HEK293 (cell line): ENCODE results near the gene PDLIM7.
A peak's percentile ranks its signal among the peaks of the same experiment; 100 is the strongest.

ENCODE experiments used
- CTCF ChIA-PET: fragments of 350-600 bp; formaldehyde crosslinking; extraction: SDS; loops from one replicate; lab custom pipeline; 2021; ENCODE audit warnings: antibody characterized with exemption; lab: Yijun Ruan, JAX
- POLR2A ChIA-PET: fragments of 300-600 bp; formaldehyde crosslinking; extraction: SDS; loops from one replicate; lab custom pipeline; 2020; ENCODE audit warnings: antibody characterized with exemption, inconsistent platforms; lab: Yijun Ruan, JAX
- H3K27ac ChIP-seq: fragments of 200-500 bp; sonication (Bioruptor generic); 2 replicates; pipeline ENCODE4 v1.5.1; 2014; ENCODE audit warnings: low read depth, low read length, control low read depth, inconsistent platforms; ENCODE audit errors: extremely low read depth
- H3K36me3 ChIP-seq, 2 experiments: fragments of 200-500 bp in 1 of 2; sonication (Bioruptor generic) in 1 of 2; 1 replicate in 1 of 2; 2 replicates in 1 of 2; pipeline ENCODE4 v1.5.1; 2014 to 2017; ENCODE audit warnings: inconsistent platforms in 2 of 2, low read length in 2 of 2; ENCODE audit not compliant: control insufficient read depth in 2 of 2, insufficient read depth in 1 of 2
- H3K4me1 ChIP-seq: fragments of 200-500 bp; sonication (Bioruptor generic); 2 replicates; pipeline ENCODE4 v1.5.1; 2014; ENCODE audit warnings: mild to moderate bottlenecking, low read length, inconsistent platforms; ENCODE audit not compliant: control insufficient read depth, insufficient read depth
- H3K4me3 ChIP-seq: 2 replicates; pipeline ENCODE4 v1.5.1; 2011; ENCODE audit warnings: low read depth, mild to moderate bottlenecking, control low read depth, low read length, moderate library complexity
- H3K9me3 ChIP-seq: fragments of 200-500 bp; sonication (Bioruptor generic); 2 replicates; pipeline ENCODE4 v1.5.1; 2014; ENCODE audit warnings: low read depth, low read length, inconsistent platforms; ENCODE audit not compliant: control insufficient read depth, insufficient read depth
- EGR2 ChIP-seq: fragments of 450-650 bp; formaldehyde crosslinking; IDR thresholded peaks from 2 replicates; pipeline ENCODE4 v1.5.1; 2016; ENCODE audit warnings: low read depth, missing biosample characterization, missing genetic modification characterization
- MYNN ChIP-seq: fragments of 450-650 bp; formaldehyde crosslinking; IDR thresholded peaks from 2 replicates; pipeline ENCODE4 v1.5.1; 2016; ENCODE audit warnings: missing biosample characterization, missing genetic modification characterization, borderline replicate concordance
- OVOL3 ChIP-seq: fragments of 450-650 bp; formaldehyde crosslinking; IDR thresholded peaks from 2 replicates; pipeline ENCODE4 v1.5.1; 2016; ENCODE audit warnings: missing biosample characterization, missing genetic modification characterization
- PATZ1 ChIP-seq: fragments of 450-650 bp; formaldehyde crosslinking; IDR thresholded peaks from 2 replicates; pipeline ENCODE4 v1.5.1; 2016; ENCODE audit warnings: missing biosample characterization, missing genetic modification characterization
- SCRT1 ChIP-seq: fragments of 450-650 bp; formaldehyde crosslinking; IDR thresholded peaks from 2 replicates; pipeline ENCODE4 v1.5.1; 2016; ENCODE audit warnings: missing biosample characterization, missing genetic modification characterization, borderline replicate concordance
- SP7 ChIP-seq: fragments of 450-650 bp; formaldehyde crosslinking; IDR thresholded peaks from 2 replicates; pipeline ENCODE4 v1.5.1; 2016; ENCODE audit warnings: missing biosample characterization, missing genetic modification characterization
- YY1 ChIP-seq: fragments of 450-650 bp; formaldehyde crosslinking; IDR thresholded peaks from 2 replicates; pipeline ENCODE4 v1.5.1; 2018; ENCODE audit warnings: missing biosample characterization, missing genetic modification characterization
- ZBTB1 ChIP-seq: fragments of 450-650 bp; formaldehyde crosslinking; IDR thresholded peaks from 2 replicates; pipeline ENCODE4 v1.5.1; 2016; ENCODE audit warnings: missing biosample characterization, missing genetic modification characterization
- ZEB2 ChIP-seq: fragments of 450-650 bp; formaldehyde crosslinking; IDR thresholded peaks from 2 replicates; pipeline ENCODE4 v1.5.1; 2016; ENCODE audit warnings: missing biosample characterization, missing genetic modification characterization
- ZFP69B ChIP-seq: fragments of 450-650 bp; formaldehyde crosslinking; IDR thresholded peaks from 2 replicates; pipeline ENCODE4 v1.5.1; 2016; ENCODE audit warnings: missing biosample characterization, missing genetic modification characterization
- ZNF10 ChIP-seq: fragments of 450-650 bp; formaldehyde crosslinking; IDR thresholded peaks from 2 replicates; pipeline ENCODE4 v1.5.1; 2017; ENCODE audit warnings: missing biosample characterization, missing genetic modification characterization
- ZNF2 ChIP-seq: fragments of 450-650 bp; formaldehyde crosslinking; IDR thresholded peaks from 2 replicates; pipeline ENCODE4 v1.5.1; 2016; ENCODE audit warnings: missing biosample characterization, missing genetic modification characterization
- ZNF202 ChIP-seq: fragments of 450-650 bp; formaldehyde crosslinking; IDR thresholded peaks from 2 replicates; pipeline ENCODE4 v1.5.1; 2016; ENCODE audit warnings: missing biosample characterization, missing genetic modification characterization, borderline replicate concordance
- ZNF211 ChIP-seq: fragments of 450-650 bp; formaldehyde crosslinking; IDR thresholded peaks from 2 replicates; pipeline ENCODE4 v1.5.1; 2016; ENCODE audit warnings: low read depth, missing biosample characterization, missing genetic modification characterization
- ZNF24 ChIP-seq: fragments of 450-650 bp; formaldehyde crosslinking; IDR thresholded peaks from 2 replicates; pipeline ENCODE4 v1.5.1; 2016; ENCODE audit warnings: missing biosample characterization, missing genetic modification characterization
- ZNF274 ChIP-seq, 2 experiments: fragments of 200-500 bp in 1 of 2; fragments of 450-650 bp in 1 of 2; sonication (Bioruptor generic) in 1 of 2; formaldehyde crosslinking in 1 of 2; IDR thresholded peaks; 2 replicates each; pipeline versions ENCODE4 v1.5.1 to v1.6.1; 2014 to 2016; ENCODE audit warnings: borderline replicate concordance in 1 of 2, inconsistent platforms in 1 of 2, low read length in 1 of 2, missing biosample characterization in 1 of 2, missing genetic modification characterization in 1 of 2
- ZNF354C ChIP-seq: fragments of 450-650 bp; formaldehyde crosslinking; IDR thresholded peaks from 2 replicates; pipeline ENCODE4 v1.5.1; 2016; ENCODE audit warnings: missing biosample characterization, missing genetic modification characterization, low read depth, borderline replicate concordance
- ZNF391 ChIP-seq: fragments of 450-650 bp; formaldehyde crosslinking; IDR thresholded peaks from 2 replicates; pipeline ENCODE4 v1.5.1; 2016; ENCODE audit warnings: low read depth, missing biosample characterization, missing genetic modification characterization, borderline replicate concordance
- ZNF398 ChIP-seq: fragments of 450-650 bp; formaldehyde crosslinking; IDR thresholded peaks from 2 replicates; pipeline ENCODE4 v1.5.1; 2017; ENCODE audit warnings: missing biosample characterization, missing genetic modification characterization
- ZNF416 ChIP-seq: fragments of 450-650 bp; formaldehyde crosslinking; IDR thresholded peaks from 2 replicates; pipeline ENCODE4 v1.5.1; 2016; ENCODE audit warnings: missing biosample characterization, missing genetic modification characterization
- ZNF629 ChIP-seq: fragments of 450-650 bp; formaldehyde crosslinking; IDR thresholded peaks from 2 replicates; pipeline ENCODE4 v1.5.1; 2017; ENCODE audit warnings: missing biosample characterization, missing genetic modification characterization
- ZNF654 ChIP-seq: fragments of 450-650 bp; formaldehyde crosslinking; IDR thresholded peaks from 2 replicates; pipeline ENCODE4 v1.5.1; 2016; ENCODE audit warnings: low read depth, missing biosample characterization, missing genetic modification characterization
- ZNF76 ChIP-seq: fragments of 450-650 bp; formaldehyde crosslinking; IDR thresholded peaks from 2 replicates; pipeline ENCODE4; 2016; ENCODE audit warnings: low read depth, missing biosample characterization, missing genetic modification characterization, borderline replicate concordance
- ZNF768 ChIP-seq: fragments of 450-650 bp; formaldehyde crosslinking; IDR thresholded peaks from 2 replicates; pipeline ENCODE4 v1.5.1; 2018; ENCODE audit warnings: missing biosample characterization, mild to moderate bottlenecking, missing genetic modification characterization
- TF ChIP-seq, protein P1 (sequence below): fragments of 450-650 bp; formaldehyde crosslinking; IDR thresholded peaks from 2 replicates; pipeline ENCODE4 v1.5.1; 2016; ENCODE audit warnings: missing biosample characterization, missing genetic modification characterization
- TF ChIP-seq, protein P2 (sequence below): sonication (generic); formaldehyde crosslinking; IDR thresholded peaks from 2 replicates; pipeline ENCODE4 v1.8.1; 2022; ENCODE audit warnings: mild to moderate bottlenecking, moderate library complexity, missing genetic modification reagents
- TF ChIP-seq, protein P3 (sequence below): fragments of 450-650 bp; formaldehyde crosslinking; IDR thresholded peaks from 2 replicates; pipeline ENCODE4 v1.5.1; 2016; ENCODE audit warnings: missing biosample characterization, missing genetic modification characterization

Gene PDLIM7

GRCh38 chr5:177479774-177480173 lies 17.6 kb downstream of the PDLIM7 start:
- CTCF ChIA-PET = interaction anchor here (0.6 to 1.6 kb wide), 2 partner anchors 21 to 128 kb away, joined by 3 to 11 read pairs; no protein-coding TSS in a partner anchor

GRCh38 chr5:177478711-177479646 lies 18.4 kb downstream of the PDLIM7 start:
- Histone ChIP-seq H3K36me3 (peaks cover 0 to 21% of the 10 kb centered on the region in 2 experiments; a peak in 1 of 3 replicates), H3K4me1 (no peaks in the 10 kb centered on the region; the same call in 1 of the 2 replicates), H3K27ac (no peak overlapping the region), H3K4me3 (no peak overlapping the region), H3K9me3 (no peaks in the 10 kb centered on the region)
- ChIA-PET POLR2A (interaction anchor here (1.1 to 8.1 kb wide), 5 partner anchors 10 to 108 kb away, joined by 4 to 106 read pairs (median 7); partner anchors contain the start of gene PDLIM7), CTCF (interaction anchor here (0.5 to 2.8 kb wide), 5 partner anchors 13 to 364 kb away, joined by 3 to 11 read pairs (median 4); no protein-coding TSS in a partner anchor)
- TF ChIP-seq ZNF76 (tag by site-specific recombination) (peak; percentile 41; the same call in 1 of the 2 replicates), ZNF629 (0 out of 2 replicates have a peak, but pooled peaks have one; percentile 20), ZEB2 (tag by site-specific recombination) (0 out of 2 replicates have a peak, but pooled peaks have one; percentile 33), ZNF398 (tag by site-specific recombination) (peak; percentile 81), EGR2 (tag by site-specific recombination) (peak; percentile 82), PATZ1 (tag by site-specific recombination) (peak; percentile 71), ZFP69B (tag by site-specific recombination) (0 out of 2 replicates have a peak, but pooled peaks have one; percentile 26), ZNF416 (no peak), ZNF211 (tag by site-specific recombination) (no peak), ZNF24 (tag by site-specific recombination) (0 out of 2 replicates have a peak, but pooled peaks have one; percentile 32), OVOL3 (tag by site-specific recombination) (no peak), SP7 (0 out of 2 replicates have a peak, but pooled peaks have one; percentile 36)
- TF ChIP-seq, protein P1, sequence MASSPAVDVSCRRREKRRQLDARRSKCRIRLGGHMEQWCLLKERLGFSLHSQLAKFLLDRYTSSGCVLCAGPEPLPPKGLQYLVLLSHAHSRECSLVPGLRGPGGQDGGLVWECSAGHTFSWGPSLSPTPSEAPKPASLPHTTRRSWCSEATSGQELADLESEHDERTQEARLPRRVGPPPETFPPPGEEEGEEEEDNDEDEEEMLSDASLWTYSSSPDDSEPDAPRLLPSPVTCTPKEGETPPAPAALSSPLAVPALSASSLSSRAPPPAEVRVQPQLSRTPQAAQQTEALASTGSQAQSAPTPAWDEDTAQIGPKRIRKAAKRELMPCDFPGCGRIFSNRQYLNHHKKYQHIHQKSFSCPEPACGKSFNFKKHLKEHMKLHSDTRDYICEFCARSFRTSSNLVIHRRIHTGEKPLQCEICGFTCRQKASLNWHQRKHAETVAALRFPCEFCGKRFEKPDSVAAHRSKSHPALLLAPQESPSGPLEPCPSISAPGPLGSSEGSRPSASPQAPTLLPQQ (tag by site-specific recombination) = peak; percentile 30; the same call in 1 of the 2 replicates

More at GRCh38 chr5:177479774-177480173, 17.6 kb downstream of the PDLIM7 start:
- Histone ChIP-seq H3K36me3 (peaks cover 0 to 28% of the 10 kb centered on the region in 2 experiments; a peak in 1 of 3 replicates), H3K4me1 (no peaks in the 10 kb centered on the region; the same call in 1 of the 2 replicates), H3K4me3 (no peak overlapping the region), H3K9me3 (no peaks in the 10 kb centered on the region), H3K27ac (no peak overlapping the region)
- TF ChIP-seq ZNF768 (tag by site-specific recombination) = no peak
- TF ChIP-seq, protein P2, sequence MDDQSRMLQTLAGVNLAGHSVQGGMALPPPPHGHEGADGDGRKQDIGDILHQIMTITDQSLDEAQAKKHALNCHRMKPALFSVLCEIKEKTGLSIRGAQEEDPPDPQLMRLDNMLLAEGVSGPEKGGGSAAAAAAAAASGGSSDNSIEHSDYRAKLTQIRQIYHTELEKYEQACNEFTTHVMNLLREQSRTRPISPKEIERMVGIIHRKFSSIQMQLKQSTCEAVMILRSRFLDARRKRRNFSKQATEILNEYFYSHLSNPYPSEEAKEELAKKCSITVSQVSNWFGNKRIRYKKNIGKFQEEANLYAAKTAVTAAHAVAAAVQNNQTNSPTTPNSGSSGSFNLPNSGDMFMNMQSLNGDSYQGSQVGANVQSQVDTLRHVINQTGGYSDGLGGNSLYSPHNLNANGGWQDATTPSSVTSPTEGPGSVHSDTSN (CRISPR knock-in tag) = no peak
- no peak for TF ChIP-seq ZNF274 (IDR thresholded peaks at IDR 0.05; ENCODE audit: low read length)
- TF ChIP-seq ZNF274 (tag by site-specific recombination; IDR thresholded peaks at IDR 0.05; ENCODE audit: borderline replicate concordance) = no peak
- TF ChIP-seq ZNF2 (tag by site-specific recombination) = no peak
- TF ChIP-seq SCRT1 = no peak
- TF ChIP-seq ZNF391 (tag by site-specific recombination) = no peak
- TF ChIP-seq ZNF654 (tag by site-specific recombination) = no peak
- TF ChIP-seq ZNF10 (tag by site-specific recombination) = no peak
- no peak for TF ChIP-seq ZNF416
- no peak for TF ChIP-seq EGR2 (tag by site-specific recombination)
- TF ChIP-seq, protein P3, sequence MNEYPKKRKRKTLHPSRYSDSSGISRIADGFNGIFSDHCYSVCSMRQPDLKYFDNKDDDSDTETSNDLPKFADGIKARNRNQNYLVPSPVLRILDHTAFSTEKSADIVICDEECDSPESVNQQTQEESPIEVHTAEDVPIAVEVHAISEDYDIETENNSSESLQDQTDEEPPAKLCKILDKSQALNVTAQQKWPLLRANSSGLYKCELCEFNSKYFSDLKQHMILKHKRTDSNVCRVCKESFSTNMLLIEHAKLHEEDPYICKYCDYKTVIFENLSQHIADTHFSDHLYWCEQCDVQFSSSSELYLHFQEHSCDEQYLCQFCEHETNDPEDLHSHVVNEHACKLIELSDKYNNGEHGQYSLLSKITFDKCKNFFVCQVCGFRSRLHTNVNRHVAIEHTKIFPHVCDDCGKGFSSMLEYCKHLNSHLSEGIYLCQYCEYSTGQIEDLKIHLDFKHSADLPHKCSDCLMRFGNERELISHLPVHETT (tag by site-specific recombination) = no peak
- no peak for TF ChIP-seq MYNN (tag by site-specific recombination)
- TF ChIP-seq ZNF354C = no peak
- TF ChIP-seq YY1 = no peak
- no peak for TF ChIP-seq ZNF202 (tag by site-specific recombination)
- no peak for TF ChIP-seq ZBTB1
- POLR2A ChIA-PET = interaction anchor here (1.1 to 8.1 kb wide), 4 partner anchors 11 to 25 kb away, joined by 4 to 106 read pairs (median 10); partner anchors contain the start of gene PDLIM7
